ENCODE results near the gene CAMK2B.

Gene CAMK2B

DNA sequence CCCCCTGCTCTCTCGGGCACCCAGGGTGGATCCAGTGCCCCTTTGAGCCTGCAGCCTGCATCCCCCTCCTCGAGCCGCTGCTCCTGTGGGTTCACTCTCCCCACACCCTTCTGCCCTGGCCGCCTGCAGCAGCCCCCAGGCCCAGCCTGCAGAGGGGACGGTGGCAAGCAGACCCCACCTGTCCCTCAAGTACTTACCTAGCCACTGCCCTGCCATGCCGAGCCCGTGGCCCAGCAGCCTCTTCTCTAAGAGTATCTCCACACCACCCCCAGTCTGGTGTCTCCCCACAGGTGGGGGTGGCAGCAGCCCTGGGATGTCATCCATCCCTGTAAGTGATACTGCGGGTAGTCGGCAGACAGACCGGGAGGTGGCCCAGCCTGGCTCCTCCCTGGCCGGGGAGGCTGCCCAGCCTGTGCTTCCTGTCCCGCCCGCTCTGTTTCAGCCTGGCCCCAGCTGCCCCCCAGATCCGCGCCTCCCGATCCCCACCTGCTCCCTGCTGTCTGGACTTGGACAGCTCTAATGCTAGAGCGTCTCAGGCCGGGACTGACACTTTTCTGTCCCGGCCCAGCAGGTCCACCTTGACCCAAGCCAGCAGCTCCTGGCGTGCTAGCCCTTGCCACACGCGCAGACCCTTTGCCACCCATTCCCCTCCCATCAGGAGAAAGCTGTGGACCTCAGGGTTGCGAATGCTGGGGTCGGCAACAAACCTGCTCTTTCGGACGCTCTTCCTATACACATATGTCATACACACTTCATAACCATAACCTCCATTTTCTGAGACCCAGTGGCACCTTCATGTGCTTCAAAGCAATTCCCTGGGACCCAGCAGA is 99.6 kb downstream of the CAMK2B start:
- no peak for DNase-seq

DNA sequence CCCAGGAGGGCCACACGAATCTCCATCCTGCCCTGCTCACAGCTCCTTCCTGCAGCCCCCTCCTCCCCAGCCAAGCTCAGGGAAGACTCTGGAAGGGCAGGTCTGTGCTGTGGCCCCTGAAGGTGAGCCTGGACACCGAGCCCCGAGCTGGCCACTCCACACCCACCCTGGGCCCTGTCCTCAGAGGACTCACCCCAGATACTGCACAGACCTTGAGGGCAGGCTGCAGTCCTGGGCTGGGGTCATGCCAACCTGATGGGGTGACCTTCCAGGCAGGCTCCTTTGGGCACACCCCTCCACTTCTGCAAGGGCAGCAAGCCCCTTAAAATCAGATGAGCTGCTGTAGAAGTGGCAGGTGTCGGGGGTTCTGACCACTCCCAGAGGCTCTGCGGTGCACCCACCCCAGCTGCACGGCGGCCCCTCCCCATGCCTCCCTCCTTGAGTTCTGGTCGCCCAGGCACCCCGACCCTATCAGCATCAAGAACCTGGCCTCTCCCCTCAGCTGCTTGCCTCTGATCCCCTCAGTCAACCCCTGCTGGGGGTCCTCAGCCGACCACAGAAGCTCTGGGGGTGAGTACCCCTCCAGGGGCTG is 100.3 kb downstream of the CAMK2B start:
- DNase-seq: no peak

DNA sequence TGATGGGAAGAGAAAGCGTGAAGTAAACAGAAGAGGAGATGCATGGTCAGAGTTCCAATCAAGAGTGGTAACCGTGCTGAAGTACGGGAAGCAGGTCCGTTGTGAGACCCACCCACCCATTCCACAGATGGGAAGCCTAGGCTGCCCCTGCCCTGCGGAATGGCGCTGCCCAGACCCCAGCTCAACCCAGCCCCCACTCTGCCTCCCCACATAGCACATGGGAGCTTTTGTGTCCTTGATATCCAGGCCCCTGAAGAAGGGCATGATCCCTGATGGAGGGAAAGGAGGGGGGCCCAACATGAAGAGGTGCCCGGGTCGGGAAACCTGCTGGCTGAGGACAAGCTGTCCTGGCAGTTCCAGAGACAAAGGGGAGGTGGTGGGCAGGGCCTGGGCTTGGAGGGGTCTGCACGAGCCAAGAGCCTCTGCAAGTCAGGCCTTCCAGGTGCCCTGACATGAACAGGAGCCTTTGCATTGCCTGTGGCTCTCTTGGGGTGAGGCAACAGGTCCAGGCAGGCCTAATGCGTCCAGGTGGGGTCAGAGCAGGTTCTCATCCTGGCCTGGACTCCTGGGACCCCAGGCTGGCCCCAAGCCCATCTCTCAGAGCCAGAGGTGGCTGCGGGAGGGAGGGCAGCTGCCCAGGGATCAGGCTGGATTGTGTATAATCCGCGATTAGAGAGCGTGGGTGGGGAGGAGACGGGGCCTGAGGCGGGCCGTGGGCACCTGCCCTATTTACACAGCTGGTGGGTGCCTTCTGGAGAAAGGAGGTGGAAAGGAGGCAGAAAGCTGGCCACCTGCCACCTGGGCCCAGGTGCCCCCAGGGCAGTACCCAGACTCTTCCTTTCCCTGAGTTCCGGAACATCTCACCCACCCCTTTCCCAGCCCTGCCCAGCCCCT is 101.1 kb downstream of the CAMK2B start:
- DNase-seq: no peak

DNA sequence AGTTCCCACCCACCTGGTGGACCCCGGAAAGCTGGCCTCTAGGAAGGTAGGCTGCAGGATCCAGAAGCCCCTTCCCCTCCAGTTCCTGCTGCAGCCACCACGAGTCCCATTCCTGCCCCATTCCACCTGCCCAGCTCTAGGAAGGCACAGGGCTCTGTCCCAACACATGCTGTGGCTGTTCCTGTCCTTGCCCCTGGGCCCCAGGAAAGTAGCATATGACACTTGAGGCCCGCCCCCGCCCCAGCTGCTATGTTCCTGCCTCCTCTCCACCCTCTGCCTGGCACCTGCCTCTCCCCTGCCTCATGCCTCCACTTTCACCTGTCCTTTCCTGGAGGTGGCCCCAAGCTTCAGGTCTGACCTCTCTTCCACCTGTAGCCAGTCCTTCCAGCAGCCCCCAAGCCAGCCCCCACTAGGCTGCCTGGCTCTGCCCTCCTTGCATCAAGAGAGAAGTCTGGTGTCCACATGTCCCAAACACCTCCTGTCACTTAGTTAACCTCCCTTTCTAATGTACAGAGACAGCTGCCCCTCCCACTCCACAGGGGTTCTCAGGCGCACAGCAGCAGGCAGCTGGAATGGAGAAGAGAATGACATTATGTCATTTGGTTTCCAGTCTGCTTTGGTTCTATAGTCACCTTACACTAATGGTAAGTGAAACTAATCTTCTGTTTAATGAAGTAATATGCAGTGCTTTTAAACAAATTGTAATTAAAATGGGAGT is 101.9 kb downstream of the CAMK2B start:
- DNase-seq: no peak

DNA sequence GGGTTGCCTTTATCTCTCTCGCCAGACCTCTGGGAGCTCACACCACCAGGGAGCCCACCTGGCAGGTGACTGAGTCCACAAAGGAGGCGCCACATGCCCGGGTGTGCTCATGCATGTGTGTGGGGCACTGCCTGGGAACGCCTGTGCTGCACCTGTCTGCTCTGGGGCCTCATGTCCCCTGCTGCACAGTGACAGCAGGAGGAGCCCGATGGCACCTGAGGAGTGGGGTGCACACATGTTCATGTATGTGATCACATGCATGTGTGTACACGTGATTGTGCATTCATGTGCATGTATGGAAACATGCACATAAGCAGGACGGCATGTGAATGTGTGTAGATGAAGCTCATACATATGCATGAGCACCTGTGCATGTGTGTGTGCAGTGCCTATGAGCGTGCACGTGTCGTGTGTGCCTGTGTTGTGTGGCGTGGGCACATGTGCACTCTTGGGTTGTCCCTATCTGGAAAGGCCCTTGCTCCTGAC is 102.6 kb downstream of the CAMK2B start:
- DNase-seq: no peak

DNA sequence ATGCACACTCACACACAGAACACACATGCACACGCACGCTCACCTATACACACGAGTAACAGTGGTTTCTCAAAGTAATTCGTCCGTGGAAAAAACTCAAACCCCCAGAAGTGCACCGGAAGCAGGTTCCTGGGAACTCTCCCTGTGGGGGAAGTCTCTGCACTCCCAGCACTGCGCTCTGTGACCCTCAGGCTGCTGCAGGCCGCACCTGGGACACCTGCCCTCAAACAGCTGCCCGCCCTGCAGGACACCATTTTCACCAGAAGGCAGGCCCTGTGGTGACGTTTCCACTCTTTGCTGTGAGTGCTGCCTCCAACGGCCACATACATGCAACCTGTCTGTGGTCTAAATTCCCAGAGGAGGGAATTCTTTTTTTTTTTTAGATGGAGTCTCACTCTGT is 103.3 kb downstream of the CAMK2B start:
- no peak for DNase-seq

DNA sequence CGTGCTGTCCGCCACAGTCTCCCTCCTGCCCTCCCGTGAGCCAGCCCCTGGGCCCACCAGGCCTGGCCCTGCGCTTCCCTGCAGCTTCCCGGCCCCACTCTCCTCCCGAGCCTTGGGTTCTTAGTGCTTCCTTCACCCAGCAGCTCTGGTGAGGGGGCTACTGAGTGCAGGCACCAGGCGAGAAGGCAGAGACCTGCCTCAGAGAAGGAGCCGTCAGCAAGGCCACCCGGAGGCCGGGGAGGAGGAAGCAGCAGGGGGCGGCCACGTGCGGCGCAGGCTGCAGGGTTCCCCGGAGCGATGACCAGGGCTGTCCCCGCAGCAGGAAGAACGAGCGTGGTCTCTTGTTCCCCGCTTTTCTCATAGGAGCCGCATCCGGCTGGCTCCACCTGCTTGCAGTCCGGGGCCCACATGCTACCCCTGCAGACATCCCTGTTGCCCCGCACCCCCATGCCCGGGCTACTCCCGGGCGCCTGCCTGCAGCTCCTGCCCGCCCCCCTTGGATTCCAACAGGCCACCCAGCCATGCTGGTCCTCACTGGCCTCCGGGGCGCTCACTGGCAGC is 104.1 kb downstream of the CAMK2B start:
- no peak for DNase-seq

DNA sequence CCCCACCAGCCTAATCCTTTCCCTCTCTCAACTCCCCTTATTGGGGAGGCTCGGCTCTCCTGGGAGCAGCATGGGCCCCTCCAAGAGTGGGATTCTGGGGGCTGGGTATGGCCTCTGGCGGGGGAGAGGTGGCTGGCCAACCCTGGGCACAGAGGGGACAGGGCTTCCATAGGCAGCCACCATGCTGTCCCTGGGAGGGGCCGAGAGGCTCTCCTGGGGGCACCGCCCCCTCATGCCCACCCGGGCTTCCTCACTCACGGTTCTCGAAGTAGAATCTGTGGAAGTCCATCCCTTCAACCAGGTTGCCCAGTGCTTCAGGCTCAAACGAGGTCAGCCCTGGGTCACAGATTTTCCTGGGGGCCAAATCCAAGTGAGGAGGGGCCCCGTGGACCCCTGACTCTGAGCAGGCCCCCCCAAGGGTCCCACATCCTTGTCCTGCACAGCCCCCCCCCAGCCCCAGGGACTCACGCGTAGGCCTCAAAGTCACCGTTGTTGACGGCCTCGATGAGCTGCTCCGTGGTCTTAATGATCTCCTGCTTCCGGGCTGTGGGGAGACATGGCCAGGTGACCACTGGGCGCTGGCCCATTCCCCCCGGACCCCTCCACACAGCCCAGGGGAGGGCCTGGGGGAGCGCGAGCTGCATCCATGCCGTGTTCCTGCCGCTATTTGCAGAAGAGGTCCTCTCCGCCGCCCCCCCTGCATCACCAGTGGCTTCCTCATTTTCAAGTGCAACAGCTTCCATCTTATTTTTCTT is 104.9 kb downstream of the CAMK2B start:
- DNase-seq: no peak

DNA sequence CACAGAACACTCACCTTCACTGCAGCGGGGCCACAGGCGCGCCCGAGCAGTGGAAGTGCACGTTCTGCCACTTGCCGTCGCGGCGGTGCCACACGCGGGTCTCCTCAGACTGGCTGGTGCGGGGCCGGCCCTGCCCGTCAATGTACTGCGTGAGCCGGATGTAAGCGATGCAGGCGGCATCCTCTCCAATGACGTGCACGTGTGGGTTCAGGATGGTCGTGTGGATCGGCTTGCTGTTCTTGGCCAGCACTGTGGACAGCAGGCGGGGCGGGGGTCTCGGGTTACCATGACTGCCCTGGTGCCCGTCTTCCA is 105.4 kb downstream of the CAMK2B start:
- no peak for DNase-seq

DNA sequence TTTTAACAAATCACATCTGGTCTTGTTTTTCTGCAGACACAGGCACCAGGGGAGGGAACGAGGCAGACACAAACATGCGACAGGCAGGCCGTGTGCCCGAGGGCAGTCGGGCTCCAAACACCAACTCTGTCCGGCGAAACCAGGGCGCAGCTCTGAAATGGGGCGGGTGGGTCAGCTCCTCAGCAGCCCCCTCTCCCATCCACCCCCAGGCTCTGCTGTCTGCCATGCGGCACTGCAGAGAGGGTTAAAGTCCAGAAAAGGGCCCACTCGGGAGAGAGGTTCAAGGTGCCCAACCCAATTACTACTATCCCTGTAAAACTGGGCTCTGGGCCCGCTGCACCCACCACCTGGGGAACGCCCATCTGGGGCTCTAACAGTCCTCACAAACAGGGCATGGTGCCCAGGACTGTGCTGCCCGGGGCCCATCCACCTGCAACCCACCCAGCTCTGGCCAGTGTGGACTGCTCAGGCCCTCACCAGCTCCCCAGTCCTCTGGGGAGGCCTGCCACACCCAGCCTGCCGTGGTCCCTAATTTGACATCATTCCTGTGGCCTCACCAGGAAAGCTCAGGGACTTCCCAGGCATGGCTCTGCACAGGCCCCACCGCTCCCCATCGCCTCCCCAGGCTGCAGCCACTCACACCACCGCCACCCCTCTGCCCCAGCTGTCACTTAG is 105.9 kb downstream of the CAMK2B start:
- DNase-seq: no peak

DNA sequence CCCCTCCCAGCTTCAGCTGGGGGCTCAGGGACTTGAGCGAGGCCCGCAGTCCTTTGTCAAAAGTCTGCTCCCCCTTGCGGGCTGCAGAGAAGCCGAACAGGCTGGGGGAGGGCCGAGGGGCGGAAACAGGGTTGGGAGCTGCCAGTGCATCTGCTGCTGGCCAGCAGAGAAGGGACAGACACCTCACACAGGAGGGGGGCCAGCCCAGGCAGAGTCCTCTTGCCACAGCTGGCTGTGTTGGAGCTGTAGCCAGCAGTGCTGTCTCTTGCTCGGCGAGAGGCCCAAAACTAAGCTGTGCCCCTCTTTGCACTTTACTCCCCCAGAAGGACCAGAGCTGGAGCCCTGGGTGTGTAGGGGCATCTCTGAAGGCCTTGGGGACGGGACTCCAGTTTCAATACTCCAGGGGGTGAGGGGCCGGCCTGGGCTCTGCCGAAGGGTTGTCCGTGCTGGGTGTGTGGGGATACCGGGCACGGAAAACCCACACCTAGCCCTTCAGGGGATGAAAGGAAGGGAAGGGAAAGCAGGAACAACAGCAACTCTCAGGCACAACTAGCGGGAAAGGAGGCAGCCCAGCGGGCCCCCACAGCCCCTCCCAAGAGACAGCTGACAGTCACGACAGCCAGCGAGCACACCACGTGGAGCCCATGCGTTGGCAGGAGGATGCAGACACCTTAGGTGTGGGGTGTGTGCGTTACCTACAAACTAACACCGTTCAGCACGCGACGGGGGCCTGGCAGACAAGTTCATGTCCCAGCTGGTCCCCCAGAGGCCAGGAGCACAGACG is 106.8 kb downstream of the CAMK2B start:
- no peak for DNase-seq

DNA sequence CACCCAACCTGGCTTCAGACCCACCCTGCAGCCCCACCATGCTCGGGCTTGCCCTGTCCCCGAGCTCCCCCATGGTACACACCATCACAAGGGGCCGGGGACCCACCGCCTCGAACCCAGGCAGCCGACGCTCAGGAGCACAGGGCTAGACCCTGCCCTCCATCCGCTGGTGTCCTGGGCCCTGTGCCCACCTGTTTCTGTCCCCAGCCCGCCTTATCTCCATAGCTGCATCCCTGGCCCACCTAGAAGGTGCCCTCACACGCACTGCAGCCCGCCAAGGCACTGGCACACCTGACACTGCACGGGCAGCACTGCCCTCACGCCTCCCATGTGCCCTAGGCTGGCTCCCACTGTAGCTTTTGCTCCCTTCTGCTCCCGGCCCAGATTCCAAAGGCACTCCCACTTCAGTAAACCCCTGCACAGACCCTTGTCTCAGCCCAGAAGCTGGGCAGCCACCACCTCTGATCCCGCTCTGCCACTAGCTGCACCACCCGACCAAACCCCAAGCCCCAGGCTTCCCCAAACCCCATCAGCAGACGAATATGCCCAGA is 107.5 kb downstream of the CAMK2B start:
- no peak for DNase-seq

DNA sequence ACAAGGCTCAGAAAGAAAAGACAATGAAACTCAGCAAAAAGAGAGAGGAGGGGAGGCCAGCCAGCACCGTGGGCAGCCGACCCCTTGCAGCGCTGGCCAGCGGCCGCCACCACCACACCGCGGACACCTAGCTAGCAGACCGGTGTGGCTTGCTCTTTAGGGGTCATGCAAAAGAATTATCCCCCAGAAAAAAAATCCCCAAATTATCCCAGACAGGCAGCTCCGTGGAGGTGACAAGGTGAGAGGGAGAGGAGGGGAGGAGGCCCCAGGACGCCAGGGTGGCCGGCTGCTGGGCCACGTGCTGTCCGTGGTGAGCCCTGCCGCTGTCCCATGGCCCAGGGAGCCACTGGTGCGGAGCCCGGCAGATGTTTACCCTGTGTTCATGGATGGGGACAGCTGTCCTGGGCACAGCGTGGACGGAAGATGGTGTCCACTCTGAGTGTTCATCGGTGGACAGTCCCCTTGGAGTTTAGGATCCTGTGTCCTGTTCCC is 108.1 kb downstream of the CAMK2B start:
- no peak for DNase-seq

DNA sequence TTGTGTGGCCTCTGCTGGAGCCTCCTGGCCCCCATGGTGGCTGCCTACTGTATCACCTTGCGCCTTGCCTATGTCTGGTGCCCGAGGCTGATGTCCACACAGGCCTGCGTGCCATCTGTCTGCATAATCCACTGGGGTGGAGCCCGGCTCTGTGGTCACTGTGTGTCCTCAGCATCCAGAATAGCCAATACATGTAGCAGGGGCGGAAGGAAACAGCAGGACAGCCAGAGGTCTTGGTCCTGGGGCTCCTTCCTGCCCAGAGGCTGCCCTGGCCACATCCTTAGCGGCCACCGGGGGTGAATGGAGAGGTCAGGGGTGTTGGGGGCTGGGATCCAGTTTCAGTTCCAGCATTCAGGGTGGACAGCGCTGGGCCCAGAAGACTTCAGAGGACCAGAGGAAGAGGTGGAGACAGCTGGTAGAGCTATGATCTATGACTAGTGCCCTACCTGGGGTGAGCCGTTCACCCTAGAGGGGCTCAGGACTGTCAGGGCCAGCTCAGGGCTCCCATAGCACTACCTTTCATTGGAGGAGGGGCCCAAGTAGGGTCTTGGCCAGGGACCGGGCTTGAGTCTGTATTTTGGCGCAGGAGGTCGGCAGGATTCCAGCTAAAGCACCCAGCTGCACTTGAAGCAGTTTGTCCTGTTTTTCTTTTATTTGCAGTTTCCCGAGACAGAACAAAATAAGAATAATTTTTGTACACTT is 108.7 kb downstream of the CAMK2B start:
- DNase-seq: no peak

DNA sequence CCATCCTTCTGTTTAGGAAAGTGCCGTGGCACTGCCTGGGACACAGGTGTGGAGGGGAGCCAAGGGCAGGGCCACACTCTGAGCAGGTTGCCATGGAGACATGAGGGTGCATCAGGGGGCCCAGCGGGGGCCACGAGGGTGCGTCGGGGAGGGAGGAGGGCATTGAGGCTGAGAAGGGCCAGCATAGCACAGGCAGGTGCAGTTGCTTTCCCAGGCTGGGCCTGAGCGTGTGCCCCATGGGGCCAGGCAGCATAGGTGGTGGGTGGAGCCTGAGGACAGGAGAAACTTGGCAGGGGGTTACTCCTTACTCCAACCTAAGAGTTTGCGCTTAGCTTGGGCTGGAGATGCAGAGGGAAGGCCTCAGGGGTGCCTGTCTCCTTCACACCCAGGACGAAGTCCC is 109.4 kb downstream of the CAMK2B start:
- no peak for DNase-seq

DNA sequence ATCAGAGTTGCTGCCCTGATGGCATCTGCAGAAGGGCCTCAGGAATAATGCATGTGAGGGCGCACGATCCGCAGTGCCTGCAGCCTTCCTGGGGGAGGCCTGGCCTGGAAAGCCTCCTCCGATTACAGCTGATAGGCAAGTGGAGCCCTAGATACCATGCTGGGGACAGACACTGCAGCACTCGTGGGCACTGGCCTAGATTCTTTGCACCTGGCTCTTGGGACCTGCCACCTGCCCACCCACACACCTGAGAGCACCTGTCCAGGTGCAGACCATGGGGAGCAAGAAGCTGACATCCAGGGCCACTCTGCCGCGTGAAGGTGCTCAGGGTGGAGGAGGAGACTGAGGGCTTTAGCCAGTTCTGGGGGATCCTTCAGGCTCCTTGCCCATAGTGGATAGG is 109.9 kb downstream of the CAMK2B start:
- no peak for DNase-seq

DNA sequence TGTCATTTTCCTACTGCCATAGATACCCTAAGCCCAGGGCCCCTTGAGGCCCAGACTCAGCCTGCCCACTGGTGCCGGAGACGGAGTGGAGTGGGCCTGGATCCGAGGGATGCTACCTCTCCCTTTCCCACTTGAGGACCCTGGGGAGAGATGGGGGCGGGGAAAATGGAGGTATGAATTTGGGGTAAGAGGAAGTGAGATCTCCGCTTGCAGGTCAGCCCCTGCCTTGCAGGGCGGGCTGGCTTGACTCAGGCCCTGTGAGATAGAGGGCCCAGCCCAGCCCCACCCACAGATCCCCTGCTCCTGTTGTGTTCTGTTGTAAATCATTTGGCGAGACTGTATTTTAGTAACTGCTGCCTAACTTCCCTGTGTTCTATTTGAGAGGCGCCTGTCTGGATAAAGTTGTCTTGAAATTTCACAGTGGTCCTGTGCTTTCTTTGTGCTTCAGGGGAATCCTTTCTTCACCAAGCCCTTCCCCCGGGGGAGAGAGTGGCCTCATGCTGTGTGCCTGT is 111.5 kb downstream of the CAMK2B start:
- no peak for DNase-seq

DNA sequence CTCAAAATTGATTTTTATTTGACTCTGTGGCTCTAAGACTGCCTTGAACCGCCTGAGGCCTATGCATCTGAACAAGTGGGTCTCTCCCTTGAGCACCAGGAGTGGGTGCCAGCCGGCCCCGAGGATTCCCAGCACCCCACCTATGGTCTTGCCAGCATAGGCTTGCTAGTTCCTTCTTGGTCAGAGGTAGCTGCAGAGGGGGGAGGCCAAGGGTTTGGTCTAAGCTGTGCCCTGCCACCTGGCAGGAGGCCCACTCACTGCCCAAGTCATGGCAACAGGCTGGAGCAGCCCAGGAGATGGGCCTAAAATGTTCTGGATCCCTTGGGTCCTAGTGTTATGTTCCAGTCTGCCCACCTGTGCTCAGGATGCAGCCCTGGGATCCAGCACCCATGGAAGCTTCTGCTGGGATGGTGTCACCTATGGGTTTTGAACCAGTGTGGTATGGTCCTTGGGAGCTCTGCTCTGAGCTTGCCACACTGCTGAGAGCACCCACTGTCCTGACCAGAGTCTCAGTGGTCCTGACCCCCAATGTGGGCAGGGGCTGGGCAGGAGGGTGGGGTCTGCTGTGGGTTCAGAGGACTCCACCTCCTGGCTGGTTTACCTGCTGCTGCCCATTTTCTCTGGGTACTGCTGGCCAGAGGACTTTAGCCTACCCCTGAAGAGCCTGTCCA is 112.1 kb downstream of the CAMK2B start:
- no peak for DNase-seq

All from NCI-H446 (cell line).